Measurements from ENCODE around the gene CHSY1. TPM values are rescaled to one million over a fixed set of nuclear protein-coding genes. Genes with fewer than 3 reads are reported as not detected.
A peak's percentile ranks its signal among the peaks of the same experiment; 100 is the strongest.
"Not testable (repeated sequence)": the region's sequence is repeated elsewhere in the genome, so short reads cannot be mapped to it uniquely, and the experiment has no call there.

Gene CHSY1
- total and polyA plus RNA-seq, 8 donors = 4.7 to 57.1 (median 22.1) TPM

GRCh38 chr15:101129851-101130380 lies 121.9 kb downstream of the CHSY1 start:
- DNase-seq = no peak
- H3K4me3 ChIP-seq = no peak overlapping the region
- 84 to 95% (median 90%) methylated on average over 4 of the region's 4 CpGs for WGBS, 5 donors
- peaks cover 0 to 4% (median 0%) of the 10 kb centered on the region in 4 donors for H3K9me3 ChIP-seq
- no peak overlapping the region for H3K27ac ChIP-seq
- peaks cover 12 to 24% (median 22%) of the 10 kb centered on the region in 4 donors for H3K4me1 ChIP-seq
- no peaks in the 10 kb centered on the region for H3K36me3 ChIP-seq
- TF ChIP-seq POLR2A (IDR thresholded peaks at IDR 0.05) (no peak), CTCF (IDR thresholded peaks at IDR 0.05) (no peak)
- H3K27me3 ChIP-seq = no peaks in the 10 kb centered on the region
- intact Hi-C loops (cut with DNase I; ENCODE audit: low total_unique reads) = no loop called here

- Histone ChIP-seq H3K9me3 (no peaks in the 10 kb centered on the region), H3K4me3 (no peak overlapping the region), H3K36me3 (no peaks in the 10 kb centered on the region), H3K4me1 (peaks cover 12 to 29% (median 22%) of the 10 kb centered on the region in 4 donors), H3K27me3 (no peaks in the 10 kb centered on the region), H3K27ac (peak overlapping the region in 4 of 5 donors; percentile 78 to 91 (median 80))
- intact Hi-C loops (cut with DNase I; ENCODE audit: low total_unique reads) = no loop called here
- peak in 1 of 2 donors; percentile 67 for DNase-seq
- WGBS, 5 donors = 80 to 89% (median 84%) methylated on average over 18 of the region's 18 CpGs
- TF ChIP-seq POLR2A (IDR thresholded peaks at IDR 0.05) = no peak
- peak; percentile 3 to 8 (median 8) for TF ChIP-seq POLR2AphosphoS5 (IDR thresholded peaks at IDR 0.05)
- TF ChIP-seq CTCF (IDR thresholded peaks at IDR 0.05) = no peak
These were observed 123.4 kb downstream of the CHSY1 start for GRCh38 chr15:101128221-101129015.

GRCh38 chr15:101127506-101128076 lies 124.3 kb downstream of the CHSY1 start:
- no peaks in the 10 kb centered on the region for H3K36me3 ChIP-seq
- H3K27ac ChIP-seq = peak overlapping the region; percentile 68 to 91 (median 80)
- DNase-seq = peak; percentile 68 to 88
- H3K4me1 ChIP-seq = peaks cover 12 to 29% (median 22%) of the 10 kb centered on the region in 4 donors
- H3K4me3 ChIP-seq = no peak overlapping the region
- intact Hi-C loops (cut with DNase I; ENCODE audit: low total_unique reads) = no loop called here
- WGBS, 5 donors = 12 to 31% (median 20%) methylated on average over 12 to 13 of the region's 13 CpGs
- H3K9me3 ChIP-seq = no peaks in the 10 kb centered on the region
- TF ChIP-seq CTCF (IDR thresholded peaks at IDR 0.05) (no peak), POLR2AphosphoS5 (IDR thresholded peaks at IDR 0.05) (peak in 2 of 3 donors; percentile 31 to 46), POLR2A (IDR thresholded peaks at IDR 0.05) (no peak)
- no peaks in the 10 kb centered on the region for H3K27me3 ChIP-seq

- no peaks in the 10 kb centered on the region for H3K9me3 ChIP-seq
- no peaks in the 10 kb centered on the region for H3K36me3 ChIP-seq
- H3K4me1 ChIP-seq = peaks cover 13 to 36% (median 28%) of the 10 kb centered on the region in 4 donors
- intact Hi-C loops (cut with DNase I; ENCODE audit: low total_unique reads) = no loop called here
- no peak overlapping the region for H3K4me3 ChIP-seq
- peak overlapping the region; percentile 56 to 91 (median 80) for H3K27ac ChIP-seq
- 63 to 72% (median 70%) methylated on average over 8 to 11 of the region's 11 CpGs for WGBS, 5 donors
- H3K27me3 ChIP-seq = no peaks in the 10 kb centered on the region
- TF ChIP-seq POLR2A (IDR thresholded peaks at IDR 0.05) (no peak), EP300 (IDR thresholded peaks at IDR 0.05) (no peak), CTCF (IDR thresholded peaks at IDR 0.05) (no peak), POLR2AphosphoS5 (IDR thresholded peaks at IDR 0.05) (no peak)
- DNase-seq = no peak
These were observed 125.0 kb downstream of the CHSY1 start for GRCh38 chr15:101126618-101127505.

- peaks cover 22 to 45% (median 37%) of the 10 kb centered on the region in 4 donors for H3K4me1 ChIP-seq
- H3K4me3 ChIP-seq; H3K9me3 ChIP-seq; H3K27me3 ChIP-seq; intact Hi-C loops (cut with DNase I; ENCODE audit: low total_unique reads); DNase-seq; H3K36me3 ChIP-seq: not testable (repeated sequence)
- peak overlapping the region in 3 of 5 donors; percentile 80 to 91 (median 81) for H3K27ac ChIP-seq
- 74 to 83% (median 82%) methylated on average over 13 of the region's 13 CpGs for WGBS, 5 donors
These were observed 125.9 kb downstream of the CHSY1 start for GRCh38 chr15:101125881-101126428.

All from stomach (tissue), 9 donors.